CD4-positive, alpha-beta T cell treated with Interleukin-4 for 4 hours (primary cell): ENCODE data around the gene IRGQ.
A peak's percentile ranks its signal among the peaks of the same experiment; 100 is the strongest.
"Not testable (repeated sequence)": the region's sequence is repeated elsewhere in the genome, so short reads cannot be mapped to it uniquely, and the experiment has no call there.

Experiments
- DNase-seq: peaks from one replicate; pipeline ENCODE4 v3.0.0-alpha.2; 2020

IRGQ gene

GRCh38 chr19:43623889-43624670 lies 28.1 kb upstream of the IRGQ start:
- no peak for DNase-seq

GRCh38 chr19:43622956-43623355 lies 27.0 kb upstream of the IRGQ start:
- no peak for DNase-seq

- DNase-seq = no peak
Measured at GRCh38 chr19:43622070-43622469, 26.1 kb upstream of the IRGQ start.

DNA sequence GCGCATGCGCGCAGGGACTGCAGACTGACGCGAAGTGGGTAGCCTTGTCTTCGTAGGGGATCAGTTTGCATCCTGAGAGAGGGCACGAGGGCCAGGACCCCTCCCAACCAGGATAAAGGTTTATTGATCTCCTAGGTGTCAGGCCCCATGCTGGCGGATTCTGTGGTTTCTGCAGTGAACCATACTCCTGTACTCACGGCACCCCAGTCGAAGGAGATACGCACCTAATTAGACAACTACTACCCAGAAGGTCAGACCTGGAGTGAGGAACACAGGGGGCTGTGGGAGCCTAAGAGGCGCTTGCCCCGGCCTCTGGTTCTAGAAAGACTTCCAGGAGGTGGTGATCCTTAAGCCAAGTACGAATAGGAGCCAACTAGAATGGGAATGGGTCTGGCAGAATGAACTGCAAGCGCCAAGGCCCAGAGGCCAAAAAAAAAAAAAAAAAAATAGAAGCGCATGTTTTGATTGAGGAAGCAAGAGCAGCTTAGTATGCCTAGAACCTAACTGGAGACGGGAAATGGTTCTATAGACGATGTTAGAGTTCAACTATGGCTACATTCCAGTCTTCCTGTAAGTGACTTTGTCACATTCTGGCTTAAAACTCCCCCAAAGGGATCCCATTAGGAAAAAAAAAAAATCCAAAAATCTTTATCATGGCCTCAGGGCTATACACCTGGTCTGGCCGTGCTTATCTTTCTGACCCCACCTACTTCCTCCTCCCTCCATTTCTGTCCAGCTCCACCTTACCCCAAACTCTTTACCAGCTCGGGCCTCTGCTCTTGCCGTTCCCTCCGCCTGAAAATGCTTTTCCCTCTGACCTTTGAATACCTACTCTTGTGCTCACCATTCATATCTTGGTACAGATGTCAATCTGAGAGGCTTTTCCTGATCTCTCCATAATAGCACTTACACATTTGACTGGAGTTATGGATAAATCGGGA lies 24.4 kb upstream of the IRGQ start:
- DNase-seq = no peak

DNA sequence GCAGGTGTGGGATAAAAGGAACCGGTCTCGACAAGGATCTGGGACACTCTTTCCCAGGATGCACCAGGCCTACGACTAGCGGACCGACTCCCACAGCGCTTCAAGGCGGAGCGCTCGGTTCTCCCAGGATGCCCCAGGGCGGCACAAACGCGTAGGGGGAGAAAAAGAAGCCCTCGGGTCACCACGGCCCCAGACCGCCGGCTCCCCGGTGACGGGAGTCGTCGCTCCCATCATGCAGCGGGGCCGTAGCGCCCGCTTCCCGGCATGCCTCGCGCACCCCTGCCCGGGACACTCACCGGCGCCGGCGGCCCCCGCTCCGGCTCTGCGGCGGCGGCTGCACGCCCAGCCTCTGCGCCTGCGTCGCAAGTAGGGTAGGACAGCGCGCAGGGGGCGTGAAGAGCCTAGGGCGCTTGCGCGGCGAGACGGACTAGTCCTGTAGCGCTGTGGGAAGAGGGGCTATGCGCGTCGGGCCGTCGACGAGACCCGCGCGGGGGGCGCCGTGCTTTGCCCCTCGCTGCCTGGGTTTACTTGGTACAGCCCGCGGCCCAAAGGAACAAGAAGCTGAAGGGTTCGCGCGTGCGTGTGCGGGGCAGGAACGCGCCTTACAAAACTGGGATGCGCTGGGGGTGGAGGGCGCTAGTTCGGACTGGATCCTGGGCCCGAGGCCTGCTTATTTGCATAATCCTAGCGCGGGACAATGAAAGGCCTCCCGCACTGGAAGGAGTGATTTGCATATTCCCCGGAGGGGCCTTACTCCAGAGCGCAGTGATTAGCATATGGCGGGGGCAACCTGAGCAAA lies 23.5 kb upstream of the IRGQ start, which contains the start of gene ZNF428:
TSS of gene ZNF428 (minus strand) at position 368 of the 799 bp plus-strand sequence. CDS start 5,325 bp downstream, outside the sequence.
- DNase-seq = peak; percentile 87

DNA sequence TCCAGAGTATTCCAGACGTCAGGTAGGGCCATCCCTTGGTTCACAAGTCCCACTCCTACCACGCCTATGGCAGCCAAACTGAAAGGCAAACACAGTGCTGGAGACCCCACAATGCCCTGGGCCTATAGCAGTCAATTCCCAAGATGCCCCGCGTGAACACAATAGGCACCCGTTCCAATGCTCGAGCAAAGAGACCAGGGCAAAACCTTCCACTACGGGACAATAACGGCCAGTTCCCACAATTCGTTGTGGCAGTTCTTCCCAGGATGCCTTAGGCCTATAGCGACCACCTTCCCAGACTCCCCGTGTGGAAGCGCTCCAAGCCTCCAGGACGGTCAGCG lies 23.0 kb upstream of the IRGQ start:
- DNase-seq = peak; percentile 30

- no peak for DNase-seq
Measured at GRCh38 chr19:43616954-43617353, 21.0 kb upstream of the IRGQ start.

GRCh38 chr19:43616306-43616705 lies 20.4 kb upstream of the IRGQ start:
- no peak for DNase-seq

DNA sequence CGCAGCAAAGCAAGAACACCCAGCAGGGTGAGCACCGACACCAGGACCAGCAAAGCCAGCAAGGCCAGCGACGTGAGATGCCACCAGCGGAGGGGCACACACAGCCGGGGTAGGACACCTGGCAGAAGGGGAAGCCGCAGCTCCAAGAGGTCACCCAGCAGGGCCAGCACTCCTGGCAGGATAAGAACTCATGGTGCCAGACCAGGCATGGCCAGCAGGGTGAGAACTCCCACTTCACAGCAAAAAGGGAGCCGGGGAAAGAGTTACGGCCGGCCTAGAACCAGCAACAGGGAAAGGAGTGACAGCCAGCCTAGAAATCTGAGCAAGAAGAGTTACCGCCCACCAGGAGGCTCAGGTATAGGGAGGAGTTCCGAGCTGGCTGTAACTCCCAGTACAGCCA lies 16.4 kb upstream of the IRGQ start:
- DNase-seq = no peak

DNA sequence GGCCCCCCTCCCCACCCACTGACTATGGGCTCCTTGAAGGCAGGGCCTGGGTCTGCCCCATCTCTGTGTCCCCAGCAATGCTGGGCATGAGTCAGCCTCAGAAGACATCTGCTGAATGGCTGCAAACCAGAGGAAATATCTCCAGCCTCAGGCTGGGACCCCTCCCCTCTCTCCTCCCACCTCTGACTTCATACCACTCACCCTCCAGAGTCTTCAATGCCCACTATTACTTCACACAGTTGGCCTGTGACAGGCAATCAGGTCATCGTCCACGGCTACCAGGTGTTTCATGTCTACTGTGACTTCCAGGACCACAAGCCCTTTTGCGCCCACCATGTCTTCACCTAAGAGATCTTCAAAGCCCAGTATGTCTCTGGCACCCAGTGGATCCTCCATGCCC lies 15.9 kb upstream of the IRGQ start, which contains the start of gene SRRM5:
TSS of gene SRRM5 (plus strand) at position 301 of the 400 bp plus-strand sequence. CDS start at position 335, 34 bp downstream.
- no peak for DNase-seq

DNA sequence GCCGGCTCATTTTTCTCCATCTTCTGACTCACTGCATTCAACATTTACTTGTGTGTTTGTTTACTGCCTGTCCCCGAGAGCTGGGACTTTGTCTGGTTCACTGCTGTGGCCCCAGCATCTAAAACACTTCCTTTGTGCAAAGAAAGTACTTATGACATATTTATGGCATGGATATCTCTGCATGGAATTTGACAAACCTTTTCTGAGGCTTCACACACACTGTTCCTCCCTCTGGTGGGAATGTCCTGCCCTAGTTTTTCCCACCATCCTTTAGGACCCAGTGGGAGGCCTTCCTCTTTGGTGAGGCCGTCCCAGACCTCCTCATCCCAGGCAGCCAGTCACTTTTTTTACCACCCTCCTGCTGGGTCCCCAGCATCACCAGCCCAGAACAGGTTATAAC lies 14.6 kb upstream of the IRGQ start:
- DNase-seq = no peak

GRCh38 chr19:43609872-43610271 lies 13.9 kb upstream of the IRGQ start:
- DNase-seq = no peak

GRCh38 chr19:43607238-43608205 lies 11.6 kb upstream of the IRGQ start:
- DNase-seq = no peak

DNA sequence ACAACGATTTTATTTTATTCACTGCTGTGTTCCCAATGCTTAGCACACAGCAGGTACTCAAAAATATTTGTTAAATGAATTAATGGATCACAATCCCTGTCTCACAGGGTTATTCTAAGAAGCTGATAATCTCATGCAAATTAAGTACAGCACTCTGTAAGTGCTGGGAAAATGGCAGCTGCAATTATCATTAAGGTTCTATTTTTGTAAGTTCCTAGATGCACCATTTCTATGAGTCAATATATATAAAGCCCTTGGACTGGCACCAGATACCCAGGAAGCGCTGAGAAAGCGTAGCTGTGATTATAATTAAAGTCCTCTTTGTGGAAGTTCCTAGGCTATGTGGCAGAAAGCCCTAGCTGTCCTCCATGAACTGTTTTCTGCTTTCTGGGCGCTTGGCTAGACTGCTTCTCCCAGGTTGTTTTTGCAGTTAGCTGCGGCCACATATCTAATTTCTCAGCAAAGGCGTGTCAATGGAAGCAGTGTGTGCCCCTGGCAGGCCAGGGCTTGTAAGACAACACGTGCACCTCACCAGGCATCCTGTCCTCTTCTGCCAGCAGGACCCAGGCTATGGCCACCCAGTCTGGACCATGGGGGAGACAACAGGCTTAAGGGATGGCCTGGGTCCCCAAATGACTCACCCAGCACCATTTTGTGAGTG lies 10.8 kb upstream of the IRGQ start:
- no peak for DNase-seq

DNA sequence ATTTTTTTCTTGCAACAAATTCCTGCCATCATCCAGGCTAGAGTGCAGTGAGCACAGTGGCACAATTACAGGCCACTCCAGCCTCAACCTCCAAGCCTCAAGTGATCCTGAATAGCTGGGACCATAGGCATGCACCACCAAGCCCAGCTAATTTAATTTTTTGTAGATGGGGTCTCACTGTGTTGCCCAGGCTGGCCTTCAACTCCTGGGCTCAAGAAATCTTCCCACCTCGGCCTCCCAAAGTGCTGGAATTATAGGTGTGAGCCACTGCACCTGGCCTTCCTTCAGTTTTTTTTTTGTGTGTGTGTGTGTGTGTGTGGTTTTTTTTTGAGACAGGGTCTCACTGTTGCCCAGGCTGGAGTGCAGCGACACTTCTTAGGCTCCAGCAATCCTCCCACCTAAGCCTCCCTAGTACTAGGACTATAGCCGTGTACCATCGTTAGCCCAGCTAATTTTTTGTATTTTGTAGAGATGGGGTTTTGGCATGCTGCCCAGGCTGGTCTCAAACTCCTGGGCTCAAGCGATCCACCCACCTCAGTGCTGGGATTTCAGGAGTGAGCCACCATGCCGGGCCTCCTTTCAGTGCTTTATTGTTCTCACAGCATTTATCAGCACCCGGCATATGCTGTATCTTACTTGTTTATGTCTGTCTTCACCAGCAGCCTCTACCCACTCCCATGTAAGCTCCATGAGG lies 10.1 kb upstream of the IRGQ start:
- DNase-seq = no peak

DNA sequence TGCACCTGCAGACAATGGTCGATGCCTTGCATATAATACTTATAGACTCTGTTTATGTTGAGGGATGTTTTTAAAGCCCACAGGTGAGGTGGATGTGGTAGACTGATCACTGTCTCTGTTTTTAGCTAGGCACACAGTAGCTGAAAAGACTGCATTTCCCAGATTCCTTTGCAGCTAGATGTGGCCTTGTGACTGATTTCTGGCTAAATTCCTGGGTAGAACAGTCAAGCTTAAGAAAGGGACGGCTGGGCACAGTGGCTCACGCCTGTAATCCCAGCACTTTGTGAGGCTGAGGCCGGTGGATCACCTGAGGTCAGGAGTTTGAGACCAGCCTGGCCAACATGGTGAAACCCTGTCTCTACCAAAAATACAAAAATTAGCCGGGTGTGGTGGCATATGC lies 4.4 kb upstream of the IRGQ start:
- DNase-seq = not testable (repeated sequence)

DNA sequence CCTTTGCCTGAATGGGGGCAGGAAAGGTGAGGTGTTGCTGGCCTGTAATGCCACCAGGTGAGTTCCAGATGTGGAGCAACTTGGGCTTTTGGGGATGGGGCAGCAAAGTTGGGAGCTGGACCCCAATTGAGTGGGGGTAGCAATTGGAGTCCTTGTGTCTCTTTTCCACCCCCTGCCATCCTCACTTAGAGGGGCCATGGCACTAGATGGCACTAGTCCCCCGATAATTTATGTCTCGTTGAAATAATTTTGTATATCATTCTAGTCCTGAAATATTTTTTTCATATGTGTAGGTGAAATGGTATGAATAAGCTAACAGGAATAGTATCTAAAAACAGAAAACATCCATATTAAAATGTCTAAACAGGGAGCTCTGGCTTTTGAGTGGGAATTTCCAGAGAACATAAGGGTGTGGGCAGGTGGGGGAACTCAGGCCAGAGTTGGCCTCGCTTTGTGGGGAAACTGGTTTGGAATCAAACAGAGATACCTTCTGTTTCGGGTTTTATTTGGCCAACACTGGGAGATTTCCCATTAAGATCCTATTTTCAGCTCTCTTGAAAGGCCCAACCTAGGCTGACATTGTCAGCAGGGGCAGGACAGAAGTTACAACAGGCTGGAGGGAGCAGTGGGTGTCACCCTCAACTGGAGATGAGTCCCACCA lies 3.8 kb upstream of the IRGQ start:
- no peak for DNase-seq

DNA sequence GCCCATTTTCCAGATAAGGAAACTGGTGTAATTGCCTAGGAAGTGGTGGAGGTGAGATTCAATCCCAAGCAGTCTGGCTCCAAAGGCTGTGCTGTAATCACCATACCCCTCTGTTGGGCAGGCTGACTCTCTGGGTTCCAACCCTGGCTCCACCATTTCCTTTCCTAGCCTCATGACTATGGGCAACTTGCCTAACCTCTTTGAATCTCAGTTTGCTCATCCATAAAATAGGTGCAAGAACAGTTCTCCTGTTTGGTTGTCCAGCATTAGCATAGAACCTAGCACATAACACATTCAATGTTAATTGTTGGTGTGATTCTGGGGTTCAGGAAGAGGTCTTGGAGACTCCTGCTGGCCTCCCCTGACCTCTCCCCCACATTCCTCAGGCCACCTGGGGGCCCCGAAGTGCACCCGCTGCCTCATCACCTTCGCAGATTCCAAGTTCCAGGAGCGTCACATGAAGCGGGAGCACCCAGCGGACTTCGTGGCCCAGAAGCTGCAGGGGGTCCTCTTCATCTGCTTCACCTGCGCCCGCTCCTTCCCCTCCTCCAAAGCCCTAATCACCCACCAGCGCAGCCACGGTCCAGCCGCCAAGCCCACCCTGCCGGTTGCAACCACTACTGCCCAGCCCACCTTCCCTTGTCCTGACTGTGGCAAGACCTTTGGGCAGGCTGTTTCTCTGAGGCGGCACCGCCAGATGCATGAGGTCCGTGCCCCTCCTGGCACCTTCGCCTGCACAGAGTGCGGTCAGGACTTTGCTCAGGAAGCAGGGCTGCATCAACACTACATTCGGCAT lies 2.7 kb upstream of the IRGQ start:
- no peak for DNase-seq

DNA sequence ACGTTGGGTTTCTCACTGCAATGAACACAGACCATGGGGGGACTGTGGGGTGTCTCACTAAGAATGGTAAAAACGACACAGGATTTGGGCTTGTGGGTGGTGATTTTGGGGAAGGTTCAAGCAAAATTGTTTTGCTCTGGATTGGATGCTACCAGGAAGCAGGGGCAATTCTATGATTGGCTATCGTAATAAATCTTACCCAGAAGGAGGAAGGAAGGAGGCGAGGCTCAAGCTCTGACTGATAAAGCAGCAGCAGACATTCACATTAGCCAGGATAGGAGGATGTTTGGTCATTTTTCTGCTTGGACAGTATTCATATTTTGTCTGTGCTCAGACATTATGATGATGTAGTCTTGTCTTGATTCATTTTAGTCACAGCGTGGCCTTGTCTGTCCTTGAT lies 1.9 kb upstream of the IRGQ start:
- no peak for DNase-seq
